GM18508 (cell line): ENCODE measurements around the gene NPIPB8.
"Not testable (repeated sequence)": the region's sequence is repeated elsewhere in the genome, so short reads cannot be mapped to it uniquely, and the experiment has no call there.

ENCODE experiments used
- ATAC-seq: cut with Tn5 transposase; IDR thresholded peaks from one replicate; pipeline ENCODE4 v1.9.1; 2021; ENCODE audit warnings: moderate number of reproducible peaks; ENCODE audit not compliant: insufficient read depth, unreplicated experiment

NPIPB8 gene

GRCh38 chr16:28606291-28607115, 31.4 kb upstream of the NPIPB8 start:
- no peak for ATAC-seq

- ATAC-seq: no peak
Measured at GRCh38 chr16:28607116-28607623, 30.7 kb upstream of the NPIPB8 start.

- not testable (repeated sequence) for ATAC-seq
Measured at GRCh38 chr16:28607681-28608495, 30.0 kb upstream of the NPIPB8 start.

GRCh38 chr16:28608496-28608808, 29.4 kb upstream of the NPIPB8 start:
- ATAC-seq: not testable (repeated sequence)

- ATAC-seq: not testable (repeated sequence)
Measured at GRCh38 chr16:28608867-28609596, 28.8 kb upstream of the NPIPB8 start.

- no peak for ATAC-seq
Measured at GRCh38 chr16:28609631-28610594, 28.0 kb upstream of the NPIPB8 start, which contains the start of gene SULT1A1. Gene SULT1A1 (minus strand): TSS chr16:28610044. CDS start chr16:28608855, 1,189 bp downstream.

- no peak for ATAC-seq
Measured at GRCh38 chr16:28610595-28611191, 27.2 kb upstream of the NPIPB8 start.

- ATAC-seq: not testable (repeated sequence)
Measured at GRCh38 chr16:28612359-28613280, 25.2 kb upstream of the NPIPB8 start.

GRCh38 chr16:28613912-28614311, 24.0 kb upstream of the NPIPB8 start:
- ATAC-seq: not testable (repeated sequence)

GRCh38 chr16:28614561-28614960, 23.3 kb upstream of the NPIPB8 start:
- not testable (repeated sequence) for ATAC-seq

GRCh38 chr16:28615486-28616223, 22.2 kb upstream of the NPIPB8 start:
- not testable (repeated sequence) for ATAC-seq

GRCh38 chr16:28616224-28616577, 21.7 kb upstream of the NPIPB8 start:
- ATAC-seq: not testable (repeated sequence)

GRCh38 chr16:28616636-28617035, 21.2 kb upstream of the NPIPB8 start:
- no peak for ATAC-seq

GRCh38 chr16:28617874-28618273, 20.0 kb upstream of the NPIPB8 start:
- ATAC-seq: no peak

- ATAC-seq: not testable (repeated sequence)
Measured at GRCh38 chr16:28620316-28620715, 17.5 kb upstream of the NPIPB8 start.

- ATAC-seq: no peak
Measured at GRCh38 chr16:28621481-28622155, 16.2 kb upstream of the NPIPB8 start.
